GM21825 (cell line): Measurements from ENCODE around the gene PSAPL1.
"Not testable (repeated sequence)": the region's sequence is repeated elsewhere in the genome, so short reads cannot be mapped to it uniquely, and the experiment has no call there.

Experiments used
- ATAC-seq: cut with Tn5 transposase; IDR thresholded peaks from one replicate; pipeline ENCODE4 v1.9.1; 2021; ENCODE audit warnings: mild to moderate bottlenecking, moderate library complexity; ENCODE audit not compliant: unreplicated experiment

PSAPL1 gene

DNA sequence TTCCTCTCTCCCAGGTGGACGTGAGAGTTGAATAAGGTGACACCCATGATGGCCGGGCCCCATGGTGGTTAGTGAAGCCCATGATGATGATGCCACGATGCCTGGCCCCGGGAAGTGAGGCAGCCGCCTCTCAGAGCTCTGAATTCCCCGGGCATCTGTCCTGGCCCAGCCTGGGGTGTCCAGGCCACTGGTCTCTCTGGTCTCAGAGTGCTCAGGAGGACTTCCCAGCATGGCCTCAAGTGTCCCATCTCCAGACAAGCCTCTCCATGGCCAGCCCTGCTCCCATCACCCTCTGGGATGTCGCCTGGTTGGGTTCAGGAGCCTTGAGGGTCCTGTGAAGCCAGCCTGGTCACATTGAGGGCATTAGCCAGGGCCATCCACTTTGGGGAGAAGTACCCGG, 24.7 kb upstream of the PSAPL1 start:
- ATAC-seq, result no peak

DNA sequence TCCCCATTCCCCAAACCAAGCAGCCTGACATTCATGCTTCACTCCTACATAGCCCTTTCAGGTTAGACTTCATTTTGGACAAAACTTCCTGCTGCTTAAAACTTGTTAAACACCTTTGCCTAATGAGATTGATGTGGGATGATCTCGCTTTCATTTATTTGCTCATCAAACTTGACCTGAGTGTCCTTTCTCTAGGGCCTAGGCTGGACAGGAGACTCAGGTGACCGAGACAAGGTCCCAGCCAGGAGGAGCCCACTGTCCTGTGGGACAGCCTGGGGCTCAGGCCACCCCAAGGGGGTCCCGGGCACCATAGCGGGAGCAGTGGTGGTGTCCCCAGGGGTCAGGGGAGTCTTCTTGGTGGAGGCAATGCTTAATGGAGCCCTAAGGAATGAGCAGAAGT, 23.7 kb upstream of the PSAPL1 start:
- ATAC-seq, result no peak

GRCh38 chr4:7458066-7458425, 23.3 kb upstream of the PSAPL1 start:
- ATAC-seq, result no peak

- ATAC-seq, result no peak
These were observed 22.7 kb upstream of the PSAPL1 start for GRCh38 chr4:7457201-7458065.

DNA sequence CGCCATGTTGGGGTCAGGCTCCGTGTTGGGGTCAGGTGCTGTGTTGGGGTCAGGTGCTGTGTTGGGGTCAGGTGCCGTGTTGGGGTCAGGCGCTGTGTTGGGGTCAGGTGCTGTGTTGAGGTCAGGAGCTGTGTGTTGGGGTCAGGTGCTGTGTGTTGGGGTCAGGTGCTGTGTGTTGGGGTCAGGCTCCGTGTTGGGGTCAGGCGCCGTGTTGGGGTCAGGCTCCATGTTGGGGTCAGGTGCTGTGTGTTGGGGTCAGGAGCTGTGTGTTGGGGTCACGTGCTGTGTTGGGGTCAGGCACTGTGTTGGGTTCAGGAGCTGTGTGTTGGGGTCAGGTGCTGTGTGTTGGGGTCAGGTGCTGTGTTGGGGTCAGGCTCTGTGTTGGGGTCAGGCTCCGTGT, 18.1 kb upstream of the PSAPL1 start:
- not testable (repeated sequence) for ATAC-seq

DNA sequence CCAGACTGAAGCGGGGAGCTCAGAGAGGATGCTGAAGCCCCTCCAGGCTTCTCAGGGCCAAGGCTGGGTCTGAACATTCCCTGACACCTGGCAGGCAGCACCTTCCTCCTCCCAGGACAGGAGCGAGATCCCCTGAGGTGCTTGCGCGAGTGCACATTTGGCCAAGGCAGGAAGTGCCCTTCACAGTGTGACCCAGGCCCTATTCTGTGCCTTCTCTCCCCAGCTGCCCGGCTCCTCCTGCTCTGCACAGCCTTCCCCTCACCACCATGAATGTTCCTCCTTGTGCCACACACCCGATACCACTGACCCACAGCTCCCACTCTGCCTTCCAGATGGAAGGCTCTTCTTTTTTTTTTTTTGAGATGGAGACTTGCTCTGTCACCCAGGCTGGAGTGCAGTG, 17.1 kb upstream of the PSAPL1 start:
- no peak for ATAC-seq

DNA sequence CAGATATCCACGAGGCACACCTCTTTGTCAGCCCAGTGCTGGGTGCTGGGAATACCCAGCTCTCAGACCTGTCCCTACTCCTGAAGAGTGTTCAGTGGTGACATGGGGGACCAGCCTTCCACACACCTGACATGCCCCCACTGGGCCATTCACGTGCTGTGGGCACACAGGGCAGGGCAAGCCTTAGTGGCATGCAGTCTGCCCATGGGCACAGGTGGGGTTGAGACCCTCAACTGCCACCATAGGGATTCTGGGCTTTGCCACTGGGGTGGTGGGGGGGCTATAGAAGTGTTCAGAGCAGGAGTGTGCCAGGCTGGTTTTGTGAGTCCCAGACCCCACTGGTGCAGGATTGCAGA, 16.7 kb upstream of the PSAPL1 start:
- ATAC-seq, result no peak

- ATAC-seq, result no peak
These were observed 16.2 kb upstream of the PSAPL1 start for GRCh38 chr4:7450775-7451433.

DNA sequence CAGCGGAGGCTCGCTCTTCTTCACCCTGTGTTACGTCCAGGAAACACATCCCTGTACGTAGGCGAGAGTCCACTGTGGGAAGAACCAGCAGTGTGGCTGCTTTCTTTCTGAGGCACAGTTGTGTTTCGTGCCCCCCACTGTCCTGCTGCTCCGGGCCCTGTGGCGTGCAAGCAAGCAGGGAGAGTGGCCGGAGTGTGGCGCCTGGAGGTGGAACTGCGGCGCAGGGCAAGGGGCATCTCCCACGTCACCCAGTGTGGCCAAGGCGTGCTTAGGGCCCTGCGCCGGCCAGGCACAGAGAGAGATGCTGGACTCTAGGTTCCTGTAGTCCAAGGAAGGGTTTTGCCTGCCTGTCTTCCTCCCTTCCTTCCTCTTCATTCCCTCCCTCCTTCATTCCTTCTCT, 13.3 kb upstream of the PSAPL1 start:
- ATAC-seq, result no peak

DNA sequence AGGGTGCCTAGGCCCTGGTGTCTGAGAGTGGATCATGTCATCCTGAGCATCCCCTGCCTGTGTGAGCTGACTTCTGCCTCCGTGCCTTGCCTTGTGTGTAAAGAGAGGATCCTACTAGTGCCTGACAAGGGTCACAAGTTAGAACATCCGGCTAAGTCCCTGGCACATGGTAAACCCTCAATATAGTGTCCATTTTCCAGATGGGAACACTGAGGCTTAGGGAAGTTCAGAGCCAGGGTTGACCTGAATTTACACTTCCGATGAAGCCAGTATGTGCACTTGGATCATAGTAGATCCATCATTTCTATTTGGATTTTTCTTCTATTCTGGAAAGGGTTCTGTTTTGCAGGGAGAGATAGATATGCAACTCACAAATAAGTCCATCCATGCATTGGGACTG, 12.5 kb upstream of the PSAPL1 start:
- ATAC-seq, result no peak

DNA sequence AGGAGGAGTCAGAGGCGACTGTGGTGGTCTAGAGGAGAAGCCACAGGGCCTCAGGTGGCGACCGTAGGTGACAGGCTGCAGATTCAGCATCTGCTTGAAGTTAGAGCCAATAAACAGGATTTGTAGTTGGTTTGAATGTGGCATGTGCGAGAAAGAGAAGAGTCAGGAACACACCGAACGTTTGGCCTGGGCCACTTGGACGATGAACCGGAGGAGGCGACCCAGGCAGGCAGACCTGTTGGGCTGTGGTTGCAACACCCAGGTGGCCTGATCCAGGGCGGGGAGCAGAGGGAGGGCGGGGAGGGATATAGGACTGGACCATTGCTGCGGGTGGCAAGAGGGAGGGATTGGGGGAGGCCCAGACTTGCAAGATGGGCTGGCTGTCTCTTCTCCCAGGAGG, 10.0 kb upstream of the PSAPL1 start:
- no peak for ATAC-seq

DNA sequence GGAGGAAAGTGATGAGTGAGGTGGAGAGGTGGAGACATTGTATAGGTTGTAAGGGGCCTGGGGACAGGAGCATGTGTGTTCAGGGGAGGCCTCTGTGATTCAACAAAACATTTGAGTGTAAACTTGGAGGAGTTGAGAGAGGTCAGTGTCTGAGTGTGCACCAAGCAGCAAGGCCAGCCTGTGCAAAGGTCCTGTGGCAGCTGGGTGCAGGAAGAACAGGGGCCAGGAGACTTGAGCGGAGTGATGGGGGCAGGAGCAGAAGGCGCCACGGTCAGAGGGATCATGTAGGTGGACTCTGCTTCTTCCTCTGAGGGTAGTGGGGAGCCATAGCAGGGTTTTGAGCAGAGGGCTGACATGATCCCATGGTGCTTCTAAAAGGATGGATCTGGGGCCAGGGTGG, 9.6 kb upstream of the PSAPL1 start:
- no peak for ATAC-seq

DNA sequence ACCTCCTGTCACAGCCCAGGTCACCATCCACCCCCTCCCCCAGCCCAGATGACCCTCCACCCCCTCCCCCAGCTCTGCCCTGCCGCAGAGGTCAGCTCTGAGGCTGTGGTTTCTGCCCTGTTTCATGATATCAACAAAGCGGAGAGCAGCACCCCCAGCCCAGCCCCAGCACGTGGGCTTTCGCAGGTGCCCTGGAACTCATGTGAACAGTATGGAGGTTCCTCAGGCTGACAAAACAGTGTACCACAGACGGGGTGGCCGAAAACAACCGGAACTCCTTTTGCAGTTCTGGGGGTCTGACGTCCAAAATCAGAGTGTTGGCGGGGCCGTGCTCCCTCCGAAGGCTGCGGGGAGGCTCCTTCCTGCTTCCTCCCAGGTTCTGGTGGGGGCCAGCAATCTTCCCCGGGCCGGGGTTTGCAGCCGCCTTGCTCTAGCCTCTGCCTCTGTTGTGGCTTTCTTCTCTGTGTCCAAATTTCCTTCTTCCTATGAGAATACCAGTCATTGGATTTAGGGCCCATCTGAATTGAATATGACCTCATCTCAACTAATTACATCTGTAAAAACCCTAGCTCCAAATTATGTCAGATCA, 7.9 kb upstream of the PSAPL1 start:
- no peak for ATAC-seq

- ATAC-seq, result no peak
These were observed 6.5 kb upstream of the PSAPL1 start for GRCh38 chr4:7441201-7441600.

- ATAC-seq, result no peak
These were observed 5.0 kb upstream of the PSAPL1 start for GRCh38 chr4:7439699-7440098.

DNA sequence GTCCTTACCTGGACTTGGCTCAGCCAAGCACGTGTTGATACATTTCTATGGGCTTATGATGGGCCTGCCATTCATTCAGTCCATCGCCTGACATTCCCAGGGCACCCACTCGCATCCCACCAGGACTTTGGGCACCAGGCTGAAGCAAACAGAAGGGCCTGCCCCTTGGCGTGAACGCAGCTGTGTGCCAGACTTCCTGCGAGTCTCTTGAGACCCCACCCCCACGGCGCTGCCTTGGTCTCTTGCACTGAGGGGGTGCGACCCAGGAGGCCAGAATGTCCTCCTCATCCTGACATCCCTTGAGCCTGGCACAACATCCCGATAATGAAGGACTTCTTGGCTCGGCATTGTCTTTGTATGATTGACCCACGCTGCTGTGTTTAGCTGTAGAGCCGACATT, 1.5 kb upstream of the PSAPL1 start:
- no peak for ATAC-seq

- ATAC-seq, result no peak
These were observed 836 bp upstream of the PSAPL1 start for GRCh38 chr4:7435471-7436061.

- ATAC-seq, result no peak
These were observed 477 bp downstream of the PSAPL1 start for GRCh38 chr4:7434141-7434765.

GRCh38 chr4:7433376-7434140, 1.2 kb downstream of the PSAPL1 start:
- ATAC-seq, result no peak

DNA sequence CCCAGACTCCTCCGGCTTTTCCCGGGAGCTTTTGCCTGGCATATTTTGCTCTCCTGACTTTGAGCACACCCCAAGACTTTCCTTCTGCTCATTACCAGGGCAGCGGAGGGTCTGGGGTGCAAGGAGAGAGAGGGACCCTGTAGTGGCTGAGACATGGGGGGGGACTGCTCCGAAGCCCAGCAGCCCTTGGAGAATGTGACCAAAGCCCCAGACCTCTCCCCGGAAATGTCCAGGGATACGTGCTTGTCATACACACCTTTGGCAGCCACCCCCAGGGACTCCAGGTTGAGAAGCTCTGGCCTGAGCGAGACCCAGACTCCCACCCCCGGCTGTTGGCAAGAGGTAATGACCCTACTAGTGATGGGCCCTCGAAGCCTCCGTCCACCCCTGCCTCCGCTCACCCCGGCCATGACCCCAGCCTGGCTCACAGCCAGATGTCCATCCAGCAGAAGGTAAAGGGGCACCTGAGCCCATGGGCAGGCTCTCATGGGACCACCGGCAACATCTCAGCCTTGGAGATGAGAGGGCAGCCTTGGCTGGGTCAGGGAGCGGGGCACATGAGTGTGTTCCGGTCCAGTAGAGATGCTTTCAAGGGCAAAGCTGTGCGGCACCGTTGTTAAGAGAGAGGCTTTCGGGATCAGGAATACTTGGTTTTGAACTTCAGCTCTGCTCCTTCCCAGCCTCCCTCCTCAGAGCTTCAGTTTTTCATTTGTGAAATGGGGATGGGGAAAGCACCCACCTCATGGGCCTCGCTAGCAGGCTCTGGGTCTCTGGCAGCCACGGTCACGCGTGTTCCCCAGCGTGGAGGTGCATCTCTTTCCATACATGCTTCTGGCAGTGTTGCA, 2.0 kb downstream of the PSAPL1 start:
- no peak for ATAC-seq
